NCI-H1436 treated with DMSO at 0.1 percent for 48 hours (cell line): Measurements from ENCODE around the gene NTN3.
"Not testable (repeated sequence)": the region's sequence is repeated elsewhere in the genome, so short reads cannot be mapped to it uniquely, and the experiment has no call there.

Experiments used
- DNase-seq: peaks from one replicate; lab custom pipeline; 2025; lab: John Stamatoyannopoulos, UW

The NTN3 gene

DNA sequence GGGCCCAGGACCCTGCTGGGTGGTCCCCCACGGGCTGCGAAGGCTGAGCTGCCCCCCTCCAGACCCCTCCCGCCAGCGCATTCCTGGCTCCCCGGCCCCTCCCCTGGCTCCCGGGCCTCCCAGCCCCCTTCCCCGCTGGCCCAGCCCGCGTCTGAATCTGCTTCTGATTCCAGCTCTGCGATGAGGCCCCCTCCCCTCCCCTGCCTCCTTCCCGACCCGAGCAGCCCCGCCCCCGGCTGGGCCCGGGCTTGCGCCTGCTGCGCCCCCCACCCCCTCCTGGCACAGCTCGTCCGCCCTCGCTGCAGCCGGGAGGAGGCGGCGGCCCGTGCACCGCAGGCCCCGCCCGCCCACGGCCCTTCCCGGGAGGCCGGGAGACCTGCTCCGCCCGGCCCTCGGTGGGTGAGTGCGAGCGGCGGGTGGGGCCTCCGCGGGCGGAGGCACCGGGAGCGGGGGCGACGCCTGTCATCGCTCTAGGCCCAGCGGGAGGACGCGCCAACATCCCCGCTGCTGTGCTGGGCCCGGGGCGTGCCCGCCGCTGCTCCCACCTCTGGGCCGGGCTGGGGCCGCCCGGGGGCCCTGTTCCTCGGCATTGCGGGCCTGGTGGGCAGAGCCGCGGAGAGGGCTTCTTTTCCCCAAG lies at the start of gene NTN3:
NTN3 (plus strand) TSS at position 282 of the 637 bp plus-strand sequence. CDS start 405 bp downstream, outside the sequence.
- no peak for DNase-seq

DNA sequence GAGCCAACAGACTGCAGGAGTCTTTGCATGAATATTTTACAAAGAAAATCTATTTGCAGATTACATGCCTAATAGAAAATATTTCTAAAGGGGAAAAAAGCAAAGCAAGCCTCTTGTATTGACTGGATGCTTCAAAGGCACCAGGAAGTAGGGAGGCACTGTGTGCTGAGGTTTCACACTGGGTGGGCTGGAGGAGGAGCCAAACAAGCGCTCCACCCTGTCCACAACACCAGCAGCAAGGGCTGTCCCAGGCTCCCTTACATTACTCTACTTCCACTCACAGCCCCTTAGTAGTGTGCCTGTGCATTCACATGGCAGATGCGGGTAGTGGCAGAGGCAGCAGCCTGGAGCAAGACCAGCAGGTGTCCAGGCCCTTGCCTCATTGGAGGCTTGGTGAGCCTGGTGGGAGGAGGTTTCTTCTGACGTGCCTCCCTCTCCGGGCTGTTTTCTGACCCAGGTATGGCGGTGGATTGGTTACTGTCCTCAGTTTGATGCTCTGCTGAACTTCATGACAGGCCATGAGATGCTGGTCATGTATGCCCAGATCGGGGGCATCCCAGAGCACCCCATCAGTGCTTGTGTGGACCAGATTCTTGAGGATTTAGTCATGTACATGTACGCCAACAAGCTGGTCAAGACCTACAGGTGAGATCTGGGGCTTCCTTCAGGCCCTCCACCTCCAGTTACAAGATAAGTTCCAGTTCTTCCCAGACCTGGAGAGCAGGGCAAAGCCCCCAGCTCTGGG lies 48.8 kb upstream of the NTN3 start:
- DNase-seq = no peak

DNA sequence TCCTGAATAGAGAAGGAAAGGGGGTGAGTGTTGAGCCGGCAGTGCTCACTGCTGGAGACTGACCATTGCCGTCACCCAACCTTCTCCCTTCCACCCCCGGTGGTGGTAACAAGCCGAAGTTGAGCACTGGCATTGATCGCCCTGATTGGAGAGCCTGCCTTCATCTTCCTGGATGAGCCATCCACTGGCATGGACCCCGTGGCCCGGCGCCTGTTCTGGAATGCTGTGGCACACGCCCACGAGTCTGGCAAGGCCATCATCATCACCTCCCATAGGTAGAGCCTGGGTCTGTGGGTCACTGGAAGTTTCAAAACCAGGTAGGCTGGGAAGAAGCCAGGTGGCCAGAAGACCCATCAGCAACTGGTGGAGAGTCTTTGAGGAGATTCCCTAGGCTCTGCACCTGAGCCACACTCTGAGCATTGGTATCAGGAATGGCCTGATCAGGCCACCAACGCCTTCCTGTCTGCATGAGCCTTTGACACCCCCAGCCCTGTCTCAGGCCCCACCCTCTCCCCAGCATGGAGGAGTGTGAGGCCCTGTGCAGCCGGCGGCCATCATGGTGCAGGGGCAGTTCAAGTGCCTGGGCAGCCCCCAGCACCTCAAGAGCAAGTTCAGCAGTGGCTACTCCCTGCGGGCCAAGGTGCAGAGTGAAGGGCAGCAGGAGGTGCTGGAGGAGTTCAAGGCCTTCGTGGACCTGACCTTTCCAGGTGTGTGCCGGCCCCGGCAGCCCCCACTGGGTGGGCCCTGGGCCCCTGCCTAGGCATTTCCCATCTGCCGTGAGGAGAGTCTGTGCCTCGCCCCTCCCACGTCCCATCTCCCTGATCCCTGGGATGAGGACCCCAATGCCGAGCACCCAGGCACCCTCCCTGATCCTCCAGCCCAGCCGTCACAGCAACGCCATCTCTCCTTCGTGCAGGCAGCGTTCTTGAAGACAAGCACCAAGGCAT lies 46.8 kb upstream of the NTN3 start:
- DNase-seq = no peak

DNA sequence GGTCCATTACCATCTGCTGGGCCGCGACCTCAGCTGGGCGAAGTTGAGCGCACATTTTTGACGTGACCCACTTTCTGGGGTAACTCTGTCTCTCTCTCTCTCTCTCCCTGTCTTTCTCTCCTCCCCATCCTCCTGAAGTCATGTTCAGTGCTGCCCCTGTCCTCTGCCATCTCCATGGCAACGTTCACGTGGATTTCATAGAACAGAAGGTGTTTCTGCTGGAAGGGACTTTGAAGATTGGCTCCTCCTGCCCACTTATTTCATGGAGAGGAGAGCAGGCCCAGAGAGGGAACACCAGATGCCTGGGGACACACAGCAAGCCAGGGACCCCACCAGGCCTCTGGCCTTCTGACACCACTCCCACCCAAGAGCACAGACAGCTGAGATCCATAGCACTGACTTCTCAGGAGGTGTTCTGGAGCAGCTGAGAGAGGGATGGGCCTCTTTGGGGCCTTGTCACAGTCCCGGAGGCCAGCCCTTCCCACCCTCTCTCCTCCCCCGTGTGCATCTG lies 46.0 kb upstream of the NTN3 start:
- DNase-seq = no peak

DNA sequence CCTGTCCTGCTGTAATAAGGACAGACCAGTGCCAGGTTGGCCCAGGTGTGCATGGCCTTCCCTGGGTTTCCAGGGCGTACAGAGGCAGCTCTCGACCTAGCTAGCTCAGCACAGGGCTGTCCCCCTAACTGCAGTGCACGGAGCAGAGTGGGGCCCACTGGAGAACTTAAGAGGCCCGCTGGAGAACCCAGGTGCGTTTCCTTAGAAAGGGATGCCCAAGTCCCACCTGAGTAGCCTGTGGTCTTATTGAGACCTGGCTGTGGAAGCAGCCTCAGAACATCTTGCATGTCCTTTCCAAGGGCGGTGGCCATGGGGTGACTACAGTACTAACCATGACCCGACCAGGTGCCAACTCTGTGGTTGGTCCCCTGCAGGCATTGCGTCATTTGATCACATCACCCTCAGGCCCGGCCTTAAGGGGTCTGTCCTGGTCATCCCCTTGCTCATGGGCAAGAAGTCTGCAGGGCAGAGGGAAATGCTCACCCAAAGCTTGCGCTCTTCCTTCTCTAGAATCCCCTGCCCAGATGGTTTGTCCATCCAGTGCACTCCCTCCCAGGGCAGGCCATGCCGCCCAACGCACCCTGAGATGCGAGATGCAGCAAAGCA lies 45.2 kb upstream of the NTN3 start:
- DNase-seq = no peak

DNA sequence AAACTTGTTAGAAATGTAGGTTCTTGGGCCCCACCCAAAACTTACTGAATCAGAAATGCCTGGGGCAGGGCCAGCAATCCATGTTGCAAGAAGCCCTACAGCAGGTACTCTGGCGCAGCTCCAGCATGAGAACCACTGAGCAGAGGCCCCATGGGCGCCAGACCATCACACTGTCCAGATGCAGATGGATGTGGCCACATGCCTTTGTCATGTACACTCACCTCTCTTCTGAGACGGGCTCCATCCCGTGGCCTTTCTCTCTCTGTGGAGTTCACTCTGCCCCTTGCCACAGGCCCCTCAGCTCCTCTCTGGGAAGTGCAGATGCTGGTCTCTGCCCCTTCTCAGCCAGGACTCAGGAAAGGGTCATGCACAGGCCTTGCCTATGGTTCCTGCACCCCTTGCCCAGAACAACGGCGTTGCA lies 44.1 kb upstream of the NTN3 start:
- no peak for DNase-seq

DNA sequence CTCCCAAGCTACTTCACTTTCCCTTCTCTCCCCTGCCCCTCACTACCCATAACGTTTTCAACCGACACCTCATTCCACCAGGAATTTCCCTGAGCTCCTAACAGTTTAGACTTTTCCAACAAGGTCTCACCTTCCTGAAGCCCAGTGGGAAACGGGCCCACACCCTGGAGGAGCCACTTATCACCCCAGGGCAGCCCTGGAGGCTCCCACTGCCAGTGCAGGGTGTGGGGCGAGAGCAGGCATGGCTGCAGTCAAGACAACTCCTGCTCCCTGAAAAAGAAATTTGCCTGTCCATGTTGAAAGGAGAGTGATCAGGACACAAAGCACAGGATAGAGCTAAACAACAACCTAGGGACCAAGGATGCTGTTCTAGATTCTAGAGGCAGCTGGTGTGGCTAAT lies 43.6 kb upstream of the NTN3 start:
- DNase-seq = no peak

DNA sequence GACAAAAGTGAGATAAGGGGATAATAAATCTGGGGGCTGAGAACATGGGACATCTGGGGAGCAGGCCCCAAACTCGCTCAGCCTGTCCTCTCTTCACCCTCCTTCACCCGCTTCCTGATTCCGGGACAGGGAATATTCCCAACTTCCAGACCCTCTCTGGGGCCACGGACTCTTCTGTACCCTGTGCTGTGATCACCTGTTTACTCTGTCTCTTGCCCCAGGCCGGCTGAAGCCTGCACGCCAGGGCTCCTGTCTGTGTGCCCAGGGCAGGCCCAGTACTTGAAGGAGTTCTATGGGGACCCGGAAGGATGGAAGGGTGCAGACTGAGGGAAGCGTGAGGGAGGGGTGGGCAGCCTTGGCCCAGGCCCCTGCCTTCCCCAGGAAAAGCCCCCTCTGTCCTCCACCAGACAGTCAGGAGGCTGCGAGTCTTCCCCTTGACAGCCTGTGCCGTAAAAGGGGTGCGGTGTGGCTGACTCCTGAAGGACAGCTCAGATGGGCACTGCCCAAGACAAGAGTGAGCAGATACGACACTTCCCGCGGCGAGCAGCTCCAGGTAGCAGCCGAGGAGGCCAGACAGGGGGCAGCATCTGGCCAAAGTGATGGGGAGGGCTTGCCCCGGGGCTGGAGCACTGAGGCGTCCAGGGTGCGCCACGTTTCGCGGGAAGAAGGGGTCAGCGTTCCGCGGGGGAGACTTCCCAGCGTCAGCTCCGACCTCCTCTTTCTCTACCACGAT lies 42.9 kb upstream of the NTN3 start:
- no peak for DNase-seq

DNA sequence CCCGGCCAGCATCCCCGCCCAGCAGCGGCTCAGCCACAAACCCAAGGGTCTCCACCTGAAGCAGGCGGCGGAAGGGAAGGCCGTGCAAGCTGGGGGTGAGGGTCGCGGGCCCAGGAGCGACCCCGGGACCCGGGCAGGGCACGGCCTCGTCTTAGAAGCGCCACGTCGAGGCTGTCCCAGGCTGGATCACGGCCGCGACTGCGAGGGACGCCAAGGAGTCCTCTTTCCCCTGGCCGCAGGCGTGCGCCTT lies 42.4 kb upstream of the NTN3 start:
- DNase-seq = no peak

DNA sequence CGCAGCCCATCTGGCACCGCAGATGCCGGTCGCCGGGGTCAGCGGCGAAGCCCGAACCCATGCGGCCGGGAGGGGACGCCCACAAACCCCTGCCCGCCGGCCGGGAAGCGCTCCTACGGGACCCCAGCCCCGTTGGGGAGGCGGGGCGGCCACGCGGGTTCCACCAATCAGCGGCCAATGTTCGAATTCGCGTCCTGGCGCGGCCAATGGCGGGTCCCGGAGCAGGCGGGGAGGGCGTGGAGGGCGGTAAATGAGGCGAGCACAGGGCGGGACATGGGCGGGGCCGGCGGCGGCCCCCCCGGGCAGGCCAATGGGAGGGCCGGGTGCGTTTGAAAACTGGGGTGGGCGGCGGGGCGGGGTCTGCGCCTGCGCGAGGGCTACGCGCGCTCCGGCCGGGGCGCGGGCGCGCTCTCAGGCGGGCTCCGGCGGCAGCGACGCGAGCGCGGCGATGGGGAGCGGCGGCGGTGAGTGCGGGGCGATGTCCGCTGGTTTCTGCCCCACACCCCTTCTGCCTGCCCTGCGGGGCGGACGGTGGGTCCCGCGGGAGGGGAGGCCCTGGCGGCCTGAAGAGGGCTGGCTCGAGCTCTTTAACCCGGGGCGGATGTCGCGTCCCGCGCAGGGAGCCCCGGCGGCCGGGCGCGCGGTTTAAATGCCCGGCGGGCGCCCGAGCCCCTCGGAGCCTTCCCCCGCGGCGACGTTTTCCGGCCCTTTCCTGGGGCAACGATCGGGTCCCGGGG lies 41.9 kb upstream of the NTN3 start, which contains the start of gene CCNF:
CCNF (plus strand) TSS at position 414 of the 737 bp plus-strand sequence; CDS start at position 449, 35 bp downstream.
- peak; percentile 44 for DNase-seq

DNA sequence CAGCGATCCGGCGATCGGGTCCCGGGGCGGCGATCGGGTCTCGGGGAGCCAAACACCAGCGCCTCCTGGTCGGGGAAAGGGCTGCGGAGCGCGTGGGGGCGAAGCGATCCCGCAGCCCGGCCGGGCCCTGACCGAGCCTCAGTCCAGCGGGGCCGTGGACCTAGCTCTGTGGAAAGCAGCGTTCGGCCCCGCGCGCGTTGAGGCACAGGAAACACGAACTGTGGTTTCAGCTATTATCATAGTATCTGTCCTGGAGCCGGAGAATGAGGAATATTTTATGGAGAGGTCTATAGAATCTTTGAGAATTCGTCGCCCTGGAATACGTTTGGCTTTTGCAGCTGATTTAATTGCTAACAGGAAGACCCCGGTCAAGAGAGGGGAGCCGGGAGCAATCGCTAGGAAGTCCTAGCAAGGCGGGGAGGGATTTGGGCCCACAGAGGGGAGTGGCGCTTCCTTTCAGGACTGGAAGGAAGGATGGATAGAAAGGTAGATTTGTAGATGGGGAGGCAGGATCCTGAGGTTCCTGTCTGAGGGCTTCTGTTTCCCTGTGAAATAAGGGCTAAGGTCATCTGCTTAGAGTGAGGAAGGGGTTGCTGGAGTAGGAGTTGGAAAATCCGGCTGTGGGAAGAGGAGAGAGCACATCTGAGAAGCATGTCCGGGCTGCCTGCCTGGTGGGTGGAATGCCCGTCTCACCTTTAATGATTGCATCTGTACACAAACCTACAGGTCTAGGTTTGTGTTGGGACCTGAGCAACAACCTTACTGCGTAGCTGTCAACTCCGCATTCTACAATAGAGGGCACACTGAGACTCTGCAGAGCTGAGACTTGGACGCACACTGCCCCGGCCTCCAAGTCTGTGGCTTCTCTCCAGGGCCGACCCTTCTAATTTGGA lies 41.1 kb upstream of the NTN3 start:
- DNase-seq = no peak

DNA sequence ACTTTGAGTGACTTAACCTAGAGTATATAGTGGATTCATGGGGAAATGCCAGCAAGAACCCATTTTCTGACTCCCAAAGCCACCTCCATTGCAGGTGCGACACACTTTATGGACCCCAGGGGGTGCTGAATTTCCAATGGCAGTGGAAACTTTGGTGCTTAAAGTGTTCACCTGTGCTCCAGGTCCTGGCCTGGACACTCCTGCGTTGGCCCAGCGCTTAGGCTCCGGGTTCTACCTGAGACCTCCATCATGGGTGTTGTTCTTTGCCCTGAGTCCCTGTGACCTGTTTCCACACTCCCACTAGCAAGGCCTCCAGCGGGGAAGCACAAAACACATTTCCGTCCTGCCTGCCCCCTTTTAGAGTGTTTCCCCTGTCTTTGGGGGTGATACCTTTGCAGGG lies 38.8 kb upstream of the NTN3 start:
- DNase-seq = no peak

DNA sequence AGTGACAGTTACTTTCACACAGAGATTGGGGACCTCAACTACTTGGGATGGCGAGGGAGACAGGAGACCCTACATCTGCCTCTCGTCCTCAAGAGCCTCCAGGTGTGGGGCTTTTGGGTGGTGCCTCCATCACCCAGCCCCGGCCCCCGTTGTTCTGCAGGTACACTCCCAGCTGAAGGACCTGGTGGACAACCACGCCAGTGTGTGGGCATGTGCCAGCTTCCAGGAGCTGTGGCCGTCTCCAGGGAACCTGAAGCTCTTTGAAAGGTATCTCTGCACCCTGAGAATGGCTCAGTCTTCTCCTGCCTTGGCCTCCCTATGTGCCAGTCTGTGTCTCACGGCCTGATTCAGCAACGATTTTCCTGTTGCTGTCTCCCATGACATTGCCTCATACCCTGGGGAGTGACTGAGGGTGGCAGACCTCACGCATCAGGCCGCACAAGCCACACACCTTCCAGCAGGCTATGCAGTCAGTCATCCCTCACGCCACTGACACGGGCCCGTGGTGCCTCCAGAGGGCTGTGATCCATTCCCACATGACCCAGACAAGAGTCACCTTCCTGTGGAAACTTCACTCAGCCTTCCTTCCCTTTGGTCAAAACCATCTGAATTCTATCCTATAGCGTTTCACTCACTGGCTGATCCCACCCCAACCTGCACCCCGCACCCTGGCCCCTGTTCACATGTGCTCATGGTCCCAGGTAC lies 38.1 kb upstream of the NTN3 start:
- no peak for DNase-seq

DNA sequence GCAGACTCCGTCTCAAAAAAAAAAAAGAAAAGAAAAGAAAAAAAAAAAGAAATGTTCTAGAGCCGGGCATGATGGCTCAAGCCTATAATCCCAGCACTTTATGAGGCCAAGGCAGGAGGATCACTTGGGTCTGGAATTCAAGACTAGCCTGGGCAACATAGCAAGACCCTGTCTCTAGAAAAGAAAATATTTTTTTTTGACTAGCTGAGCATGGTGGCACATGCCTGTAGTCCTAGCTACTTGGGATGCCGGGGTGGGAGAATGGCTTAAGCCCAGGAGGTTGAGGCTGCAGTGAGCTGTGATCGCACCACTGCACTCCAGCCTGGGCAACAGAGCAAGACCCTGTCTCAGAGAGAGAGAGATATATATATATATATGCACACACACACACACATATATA lies 35.9 kb upstream of the NTN3 start:
- not testable (repeated sequence) for DNase-seq

DNA sequence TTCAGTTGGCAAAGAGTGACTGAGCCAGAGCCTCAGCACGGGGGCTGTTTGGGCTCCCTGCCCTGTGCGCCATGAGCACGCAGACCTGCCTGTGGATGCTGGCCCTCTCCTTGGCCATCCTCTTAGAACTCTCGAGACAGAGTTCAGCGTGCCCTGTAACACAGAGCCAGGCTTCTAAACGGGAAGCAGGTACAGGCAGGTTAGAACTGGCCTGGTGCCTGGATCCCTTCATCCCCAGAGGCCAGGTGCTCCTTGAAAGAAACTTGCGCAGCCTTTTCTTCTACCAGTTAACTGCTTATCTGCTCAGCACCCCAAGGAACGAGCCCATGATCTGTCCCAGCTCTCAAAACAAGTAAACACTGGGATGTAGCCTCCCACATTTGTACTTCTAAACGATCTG lies 35.0 kb upstream of the NTN3 start:
- DNase-seq = no peak

DNA sequence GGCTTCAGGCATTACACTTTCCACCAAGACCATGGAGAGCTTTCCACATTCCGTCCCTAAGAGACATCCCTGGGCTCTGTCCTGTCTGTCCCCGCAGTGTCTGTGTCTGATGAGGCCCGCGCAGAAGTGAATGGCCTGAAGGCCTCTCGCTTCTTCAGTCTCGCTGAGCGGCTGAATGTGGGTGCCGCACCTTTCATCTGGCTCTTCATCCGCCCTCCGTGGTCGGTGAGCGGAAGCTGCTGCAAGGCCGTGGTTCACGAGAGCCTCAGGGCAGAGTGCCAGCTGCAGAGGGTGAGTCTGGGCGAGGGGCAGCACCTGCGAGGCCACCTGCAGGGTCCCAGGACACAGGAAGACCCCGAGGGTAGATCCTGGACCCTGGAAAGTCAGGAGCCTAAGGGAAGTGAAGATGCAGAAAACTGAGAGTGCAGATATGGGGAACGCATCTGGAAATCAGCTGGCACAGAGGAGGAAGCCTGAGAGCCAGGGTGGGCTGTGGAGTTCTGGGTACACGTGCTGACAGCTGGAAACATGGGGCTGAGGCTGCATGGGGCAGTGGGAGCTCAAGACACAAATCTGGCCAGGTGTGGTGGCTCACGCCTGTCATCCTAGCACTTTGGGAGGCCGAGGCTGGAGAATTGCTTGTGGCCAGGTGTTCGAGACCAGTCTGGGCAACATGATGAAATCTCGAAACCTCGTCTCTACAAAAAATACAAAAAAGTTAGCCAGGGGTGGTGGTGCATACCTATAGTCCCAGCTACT lies 33.9 kb upstream of the NTN3 start:
- DNase-seq = no peak

DNA sequence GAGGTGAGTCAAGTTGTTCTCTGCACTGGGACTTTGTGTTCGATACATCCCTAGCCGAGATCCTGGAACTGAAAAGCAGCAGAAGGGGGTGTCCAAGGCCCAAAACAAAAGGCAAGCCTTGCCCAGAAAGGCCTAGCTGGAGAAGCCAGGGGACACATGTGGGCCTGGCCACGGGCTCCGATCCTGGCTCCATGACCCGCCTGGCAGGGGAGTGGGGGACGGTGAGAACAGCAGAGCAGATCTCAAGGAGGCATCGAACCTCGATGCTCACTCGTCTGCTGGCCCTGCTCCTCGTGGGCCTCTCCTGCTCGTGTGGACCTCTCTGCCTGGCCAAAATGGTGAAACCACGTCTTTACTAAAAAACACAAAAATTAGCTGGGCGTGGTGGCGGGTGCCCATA lies 33.0 kb upstream of the NTN3 start:
- DNase-seq = no peak

DNA sequence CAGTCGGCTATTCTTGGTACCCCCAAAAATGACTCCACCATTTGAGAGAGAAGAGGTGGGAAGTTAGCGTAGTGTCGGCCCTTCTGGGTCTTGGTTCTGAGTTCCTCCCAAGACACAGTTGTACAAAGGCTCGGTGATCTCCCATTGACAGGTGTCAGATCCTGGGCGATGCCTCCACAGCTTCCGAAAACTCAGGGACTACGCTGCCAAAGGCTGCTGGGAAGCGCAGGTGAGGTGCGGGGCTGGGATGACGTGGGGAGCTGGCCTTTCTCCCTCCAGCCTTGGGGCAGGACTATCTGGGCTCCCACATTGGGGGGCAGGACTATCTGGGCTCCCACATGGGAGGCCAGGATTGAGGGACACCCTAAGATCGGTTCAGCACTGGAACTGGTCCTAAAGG lies 31.5 kb upstream of the NTN3 start:
- DNase-seq = no peak
